Measurements from ENCODE around the gene PSMD6.

PSMD6 gene

GRCh38 chr3:64042952-64043351, 19.7 kb upstream of the PSMD6 start:
- DNase-seq, result no peak

- DNase-seq, result no peak
Observed at GRCh38 chr3:64039981-64040733, 16.9 kb upstream of the PSMD6 start.

GRCh38 chr3:64039332-64039731, 16.0 kb upstream of the PSMD6 start:
- no peak for DNase-seq

GRCh38 chr3:64038253-64038767, 15.0 kb upstream of the PSMD6 start:
- no peak for DNase-seq

- no peak for DNase-seq
Observed at GRCh38 chr3:64037084-64037483, 13.8 kb upstream of the PSMD6 start.

GRCh38 chr3:64033069-64033468, 9.8 kb upstream of the PSMD6 start:
- no peak for DNase-seq

GRCh38 chr3:64031540-64032508, 8.5 kb upstream of the PSMD6 start:
- no peak for DNase-seq

GRCh38 chr3:64030741-64031140, 7.4 kb upstream of the PSMD6 start:
- peak; percentile 72 for DNase-seq

- DNase-seq, result no peak
Observed at GRCh38 chr3:64029287-64029686, 6.0 kb upstream of the PSMD6 start.

- DNase-seq, result no peak
Observed at GRCh38 chr3:64028754-64029153, 5.5 kb upstream of the PSMD6 start.

GRCh38 chr3:64027658-64028057, 4.4 kb upstream of the PSMD6 start:
- DNase-seq, result no peak

GRCh38 chr3:64026346-64026745, 3.1 kb upstream of the PSMD6 start:
- no peak for DNase-seq

GRCh38 chr3:64023861-64024223, 548 bp upstream of the PSMD6 start:
- DNase-seq, result no peak

GRCh38 chr3:64022451-64023186, 675 bp downstream of the PSMD6 start:
- no peak for DNase-seq

- DNase-seq, result no peak
Observed at GRCh38 chr3:64021922-64022321, 1.4 kb downstream of the PSMD6 start.

GRCh38 chr3:64019879-64020278, 3.4 kb downstream of the PSMD6 start:
- no peak for DNase-seq

GRCh38 chr3:64019271-64019670, 4.0 kb downstream of the PSMD6 start:
- no peak for DNase-seq

GRCh38 chr3:64016941-64017620, 6.2 kb downstream of the PSMD6 start:
- DNase-seq, result peak; percentile 17

- no peak for DNase-seq
Observed at GRCh38 chr3:64011685-64012084, 11.6 kb downstream of the PSMD6 start.

- no peak for DNase-seq
Observed at GRCh38 chr3:64010199-64010598, 13.1 kb downstream of the PSMD6 start.

GRCh38 chr3:64009528-64009927, 13.8 kb downstream of the PSMD6 start:
- no peak for DNase-seq

All from kidney glomerular epithelial cell (primary cell).